ENCODE data around the gene THRAP3. TPM values are rescaled to one million over a fixed set of nuclear protein-coding genes. Genes with fewer than 3 reads are reported as not detected.
A peak's percentile ranks its signal among the peaks of the same experiment; 100 is the strongest.

THRAP3 gene
- total RNA-seq, 1 experiment from 2014 or later = 131 TPM

DNA sequence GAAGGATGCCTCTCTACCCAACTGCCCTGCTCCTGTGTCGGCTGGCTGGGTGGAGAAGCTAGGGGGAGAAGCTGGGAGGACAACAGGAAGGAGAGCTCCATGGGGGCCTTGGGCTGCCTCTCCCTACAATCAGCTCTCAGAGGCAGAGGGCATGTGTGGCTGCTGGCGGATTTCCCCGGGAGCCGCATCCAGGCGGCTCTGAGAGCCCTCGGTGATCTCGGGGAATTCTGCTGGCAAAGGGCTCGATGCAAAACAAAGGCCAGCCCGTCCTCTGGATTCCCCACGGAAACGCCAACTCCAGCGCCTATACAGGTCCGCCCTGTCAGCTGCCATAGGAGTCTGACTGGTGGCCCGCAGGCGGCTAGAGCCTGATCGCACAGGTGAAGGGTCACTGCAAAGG lies 125.6 kb downstream of the THRAP3 start:
- H3K9me3 ChIP-seq (replicated peaks) = no peaks in the 10 kb centered on the region
- H3K27ac ChIP-seq = no peak overlapping the region; the same call in 1 of the 2 replicates
- H3K4me3 ChIP-seq = no peak overlapping the region
- H3K27me3 ChIP-seq = no peaks in the 10 kb centered on the region
- peaks cover 27% of the 10 kb centered on the region for H3K4me1 ChIP-seq
- DNase-seq = no peak
- H3K36me3 ChIP-seq = 0 out of 2 replicates have a peak, but pooled peaks cover 2% of the 10 kb centered on the region

DNA sequence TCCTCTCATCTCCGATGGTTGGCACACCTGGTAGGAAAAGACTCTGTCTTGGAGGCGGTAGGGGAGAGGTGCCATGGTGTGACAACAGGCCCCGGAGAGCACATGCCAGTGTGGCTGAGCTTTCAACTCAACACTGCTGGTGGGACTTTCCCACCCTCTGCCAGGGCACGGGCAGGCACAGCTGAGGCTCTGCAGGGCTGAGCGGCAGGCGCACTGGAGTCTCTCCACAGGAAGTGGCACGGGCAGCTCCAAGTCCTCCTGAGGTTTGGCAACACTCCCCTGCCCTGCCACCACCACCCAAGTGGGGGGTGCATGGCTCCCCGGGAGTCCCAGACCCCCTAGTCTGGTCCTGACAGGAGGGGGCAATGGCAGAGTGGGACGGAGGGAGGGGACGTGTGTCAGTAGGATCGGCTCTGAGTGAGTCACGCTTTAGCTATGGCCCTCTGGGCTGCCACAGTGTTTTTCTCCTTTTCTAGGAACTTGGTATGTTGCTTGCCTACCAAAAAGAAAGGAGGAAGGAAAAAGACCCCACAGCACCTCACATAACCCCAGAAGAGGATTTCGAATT lies 126.5 kb downstream of the THRAP3 start:
- H3K27ac ChIP-seq = peak overlapping the region; percentile 84
- peaks cover 27% of the 10 kb centered on the region for H3K4me1 ChIP-seq
- H3K9me3 ChIP-seq (replicated peaks) = no peaks in the 10 kb centered on the region
- 0 out of 2 replicates have a peak, but pooled peaks cover 2% of the 10 kb centered on the region for H3K36me3 ChIP-seq
- no peak overlapping the region for H3K4me3 ChIP-seq
- peak; percentile 38 to 40 for DNase-seq
- no peaks in the 10 kb centered on the region for H3K27me3 ChIP-seq

GRCh38 chr1:36351227-36351977 lies 127.2 kb downstream of the THRAP3 start:
- 0 out of 2 replicates have a peak, but pooled peaks cover 2% of the 10 kb centered on the region for H3K36me3 ChIP-seq
- no peak overlapping the region for H3K4me3 ChIP-seq
- DNase-seq = peak; percentile 52 to 57

DNA sequence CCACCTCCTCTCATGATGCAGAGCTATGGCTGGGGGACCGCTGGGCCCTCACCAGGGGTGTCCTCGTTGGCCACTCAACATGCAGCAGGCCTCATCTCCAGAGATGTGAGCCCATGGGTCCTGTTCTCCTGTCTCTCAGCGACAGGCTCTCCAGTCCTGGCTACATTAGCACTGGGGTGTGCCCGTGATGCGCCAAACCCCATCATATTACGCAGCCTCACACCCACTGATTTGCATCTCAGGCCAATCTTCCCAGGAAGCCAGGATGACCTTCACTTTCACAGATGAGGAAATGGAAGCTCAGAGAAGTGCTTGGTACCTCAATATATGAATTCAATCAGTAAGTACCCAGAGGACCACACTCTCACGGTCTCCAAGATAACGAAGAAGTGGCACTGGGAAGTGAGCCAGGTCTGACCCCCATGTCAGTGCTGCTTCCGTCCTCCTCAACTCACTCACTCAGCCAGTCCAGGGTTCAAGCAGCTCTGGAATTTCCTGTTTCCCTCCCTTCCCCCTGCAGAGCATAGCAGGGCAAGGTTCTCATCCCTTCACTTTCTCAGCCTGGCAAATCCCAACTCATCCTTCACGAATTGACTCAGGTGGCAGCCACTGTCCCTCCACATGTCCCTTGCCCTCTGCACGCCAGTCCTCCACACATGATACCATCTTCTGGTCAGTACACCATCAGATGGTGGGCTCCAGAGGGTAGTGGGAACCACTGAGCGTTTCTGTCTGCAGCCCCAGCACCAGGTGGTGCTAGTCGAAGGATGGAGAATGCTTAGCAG lies 128.1 kb downstream of the THRAP3 start:
- 0 out of 2 replicates have a peak, but pooled peaks cover 5% of the 10 kb centered on the region for H3K36me3 ChIP-seq

More at GRCh38 chr1:36351227-36351977, 127.2 kb downstream of the THRAP3 start:
- peak overlapping the region; percentile 84 for H3K27ac ChIP-seq
- no peaks in the 10 kb centered on the region for H3K9me3 ChIP-seq (replicated peaks)
- H3K27me3 ChIP-seq = no peaks in the 10 kb centered on the region
- peaks cover 27% of the 10 kb centered on the region for H3K4me1 ChIP-seq

DNA sequence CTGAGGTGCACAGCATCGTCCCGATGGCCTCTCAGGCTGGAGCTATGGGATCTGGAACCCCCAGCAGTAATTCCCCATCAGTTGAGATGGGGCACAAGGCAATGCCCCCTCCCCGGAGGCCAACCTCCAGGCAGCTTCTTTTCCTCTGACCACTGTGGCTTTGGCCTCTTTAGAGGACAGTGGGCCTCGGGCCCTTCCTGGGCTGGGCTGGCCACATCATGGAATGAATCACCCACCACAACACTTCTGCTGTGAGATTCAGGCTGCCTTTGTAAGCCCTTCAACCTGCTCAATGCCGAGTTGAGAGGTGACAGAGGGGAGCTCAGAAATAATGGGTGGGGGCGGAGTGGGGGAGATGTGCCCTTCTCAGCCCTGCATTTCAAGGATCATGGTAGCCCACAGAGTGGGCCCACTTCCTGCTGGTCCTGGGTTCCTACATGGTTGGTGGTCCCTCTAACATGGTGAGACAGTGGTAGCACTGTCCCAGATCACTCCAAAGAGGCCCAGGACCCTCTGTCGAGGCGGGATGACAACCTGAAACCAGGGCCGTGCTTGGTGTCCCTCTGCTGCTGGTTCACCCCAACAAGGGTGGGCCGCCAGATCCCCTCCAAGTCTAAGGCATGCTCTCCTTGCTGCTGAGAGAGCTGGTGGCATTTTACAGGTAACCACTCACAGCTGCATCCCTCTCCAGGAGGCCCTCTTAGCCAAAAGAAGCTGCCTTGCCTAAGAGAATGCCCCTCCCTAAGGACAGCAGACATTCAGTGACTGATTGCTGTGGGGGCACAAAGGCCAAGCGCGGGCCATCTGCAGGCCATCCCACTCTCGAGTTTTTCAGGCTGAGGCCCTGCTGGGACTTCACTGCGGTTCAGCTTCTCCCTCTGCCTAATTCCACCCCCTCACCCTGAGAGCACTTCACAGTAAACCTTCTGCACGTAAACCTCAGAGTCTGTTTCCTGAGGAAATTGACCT lies 129.0 kb downstream of the THRAP3 start:
- Histone ChIP-seq H3K27me3 (no peaks in the 10 kb centered on the region), H3K9me3 (replicated peaks) (no peaks in the 10 kb centered on the region), H3K27ac (no peak overlapping the region), H3K4me1 (peaks cover 27% of the 10 kb centered on the region), H3K36me3 (peaks cover 6% of the 10 kb centered on the region; the same call in 1 of the 2 replicates), H3K4me3 (no peak overlapping the region)
- DNase-seq = no peak

More for the DNA sequence above, 128.1 kb downstream of the THRAP3 start:
- no peak for DNase-seq
- H3K27me3 ChIP-seq = no peaks in the 10 kb centered on the region
- peaks cover 27% of the 10 kb centered on the region for H3K4me1 ChIP-seq
- H3K9me3 ChIP-seq (replicated peaks) = no peaks in the 10 kb centered on the region
- H3K4me3 ChIP-seq = no peak overlapping the region
- H3K27ac ChIP-seq = peak overlapping the region; percentile 84

GRCh38 chr1:36354486-36354885 lies 130.2 kb downstream of the THRAP3 start:
- Histone ChIP-seq H3K27ac (no peak overlapping the region), H3K36me3 (peaks cover 8% of the 10 kb centered on the region; the same call in 1 of the 2 replicates)

More at GRCh38 chr1:36354486-36354885, 130.2 kb downstream of the THRAP3 start:
- DNase-seq = no peak
- H3K9me3 ChIP-seq (replicated peaks) = no peaks in the 10 kb centered on the region
- H3K4me3 ChIP-seq = no peak overlapping the region
- H3K4me1 ChIP-seq = peaks cover 27% of the 10 kb centered on the region
- no peaks in the 10 kb centered on the region for H3K27me3 ChIP-seq

Other genes starting within 250 kb of the THRAP3 start
- gene TEKT2, start 140.3 kb upstream of the THRAP3 start, total RNA-seq (2014; rRNA removed; shearing (Covaris generic)) = 0.15 TPM in 1 of 2 replicates, not detected in the other
- 26.7 and 30.4 TPM in 2 replicates for gene ADPRS, start 135.6 kb upstream of the THRAP3 start, total RNA-seq (2014; rRNA removed; shearing (Covaris generic))
- 0.45 and 0.51 TPM in 2 replicates for gene COL8A2, start 99.2 kb upstream of the THRAP3 start, total RNA-seq (2014; rRNA removed; shearing (Covaris generic))
- 76.0 and 78.6 TPM in 2 replicates for gene TRAPPC3, start 75.0 kb upstream of the THRAP3 start, total RNA-seq (2014; rRNA removed; shearing (Covaris generic))
- gene MAP7D1, start 68.3 kb upstream of the THRAP3 start, total RNA-seq (2014; rRNA removed; shearing (Covaris generic)) = 91.2 and 96.2 TPM in 2 replicates
- gene SH3D21, start 81.9 kb downstream of the THRAP3 start, total RNA-seq (2014; rRNA removed; shearing (Covaris generic)) = 0.48 and 1.4 TPM in 2 replicates
- 5.8 and 6.9 TPM in 2 replicates for gene EVA1B, start 99.2 kb downstream of the THRAP3 start, total RNA-seq (2014; rRNA removed; shearing (Covaris generic))
- gene STK40, start 161.5 kb downstream of the THRAP3 start, total RNA-seq (2014; rRNA removed; shearing (Covaris generic)) = 30.3 and 33.7 TPM in 2 replicates
- gene LSM10, start 173.5 kb downstream of the THRAP3 start, total RNA-seq (2014; rRNA removed; shearing (Covaris generic)) = 14.6 and 15.4 TPM in 2 replicates
- gene OSCP1, start 226.0 kb downstream of the THRAP3 start, total RNA-seq (2014; rRNA removed; shearing (Covaris generic)) = 0.71 and 2.6 TPM in 2 replicates
- 130 and 140 TPM in 2 replicates for gene MRPS15, start 239.9 kb downstream of the THRAP3 start, total RNA-seq (2014; rRNA removed; shearing (Covaris generic))